ENCODE results near the gene RAB11FIP4. TPM values are rescaled to one million over a fixed set of nuclear protein-coding genes. Genes with fewer than 3 reads are reported as not detected.

Gene RAB11FIP4
- total RNA-seq, 1 donor from 2014 or later, result 0.99 TPM

GRCh38 chr17:31467502-31468256, 76.2 kb downstream of the RAB11FIP4 start:
- H3K4me3 Mint-ChIP-seq (ENCODE audit: unreplicated experiment), result no peak overlapping the region
- H3K27ac Mint-ChIP-seq (ENCODE audit: unreplicated experiment), result no peak overlapping the region
- no peaks in the 10 kb centered on the region for H3K4me1 Mint-ChIP-seq (ENCODE audit: unreplicated experiment)
- no peaks in the 10 kb centered on the region for H3K9me3 Mint-ChIP-seq (ENCODE audit: unreplicated experiment)
- TF ChIP-seq, protein P1, sequence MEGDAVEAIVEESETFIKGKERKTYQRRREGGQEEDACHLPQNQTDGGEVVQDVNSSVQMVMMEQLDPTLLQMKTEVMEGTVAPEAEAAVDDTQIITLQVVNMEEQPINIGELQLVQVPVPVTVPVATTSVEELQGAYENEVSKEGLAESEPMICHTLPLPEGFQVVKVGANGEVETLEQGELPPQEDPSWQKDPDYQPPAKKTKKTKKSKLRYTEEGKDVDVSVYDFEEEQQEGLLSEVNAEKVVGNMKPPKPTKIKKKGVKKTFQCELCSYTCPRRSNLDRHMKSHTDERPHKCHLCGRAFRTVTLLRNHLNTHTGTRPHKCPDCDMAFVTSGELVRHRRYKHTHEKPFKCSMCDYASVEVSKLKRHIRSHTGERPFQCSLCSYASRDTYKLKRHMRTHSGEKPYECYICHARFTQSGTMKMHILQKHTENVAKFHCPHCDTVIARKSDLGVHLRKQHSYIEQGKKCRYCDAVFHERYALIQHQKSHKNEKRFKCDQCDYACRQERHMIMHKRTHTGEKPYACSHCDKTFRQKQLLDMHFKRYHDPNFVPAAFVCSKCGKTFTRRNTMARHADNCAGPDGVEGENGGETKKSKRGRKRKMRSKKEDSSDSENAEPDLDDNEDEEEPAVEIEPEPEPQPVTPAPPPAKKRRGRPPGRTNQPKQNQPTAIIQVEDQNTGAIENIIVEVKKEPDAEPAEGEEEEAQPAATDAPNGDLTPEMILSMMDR (IDR thresholded peaks at IDR 0.05), result no peak
- no peak for DNase-seq (ENCODE audit: extremely low spot score, unreplicated experiment)
- H3K36me3 Mint-ChIP-seq (ENCODE audit: unreplicated experiment), result no peaks in the 10 kb centered on the region
- peaks cover 8% of the 10 kb centered on the region for H3K27me3 Mint-ChIP-seq (ENCODE audit: unreplicated experiment)

- Mint-ChIP-seq H3K9me3 (ENCODE audit: unreplicated experiment) (no peaks in the 10 kb centered on the region), H3K4me1 (ENCODE audit: unreplicated experiment) (no peaks in the 10 kb centered on the region), H3K27me3 (ENCODE audit: unreplicated experiment) (peaks cover 23% of the 10 kb centered on the region), H3K27ac (ENCODE audit: unreplicated experiment) (no peak overlapping the region), H3K36me3 (ENCODE audit: unreplicated experiment) (no peaks in the 10 kb centered on the region), H3K4me3 (ENCODE audit: unreplicated experiment) (no peak overlapping the region)
- TF ChIP-seq, protein P1 (IDR thresholded peaks at IDR 0.05), result no peak
- no peak for DNase-seq (ENCODE audit: extremely low spot score, unreplicated experiment)
Measured at GRCh38 chr17:31469959-31470358, 78.5 kb downstream of the RAB11FIP4 start.

DNA sequence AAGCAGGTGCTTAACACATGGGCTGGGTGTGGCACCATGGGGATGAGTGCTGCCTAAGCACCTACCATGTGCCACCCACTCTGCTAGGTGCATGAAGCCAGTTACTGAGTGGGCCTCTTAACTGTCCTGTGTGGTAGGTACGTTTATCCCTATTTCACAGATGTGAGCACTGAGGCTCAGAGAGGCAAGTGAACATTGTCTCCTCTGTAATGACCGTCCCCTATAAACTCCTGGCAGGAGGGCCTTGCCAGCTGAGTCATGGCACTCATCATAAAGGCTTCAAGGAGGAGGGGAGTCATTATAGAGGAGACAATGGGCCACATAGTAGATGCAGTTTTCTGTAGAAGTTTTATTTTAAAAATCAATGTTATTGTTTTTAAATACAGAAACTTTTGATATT, 79.1 kb downstream of the RAB11FIP4 start:
- H3K4me1 Mint-ChIP-seq (ENCODE audit: unreplicated experiment), result no peaks in the 10 kb centered on the region
- no peaks in the 10 kb centered on the region for H3K36me3 Mint-ChIP-seq (ENCODE audit: unreplicated experiment)
- no peaks in the 10 kb centered on the region for H3K9me3 Mint-ChIP-seq (ENCODE audit: unreplicated experiment)
- no peak for DNase-seq (ENCODE audit: extremely low spot score, unreplicated experiment)
- TF ChIP-seq, protein P1 (IDR thresholded peaks at IDR 0.05), result no peak
- no peak overlapping the region for H3K4me3 Mint-ChIP-seq (ENCODE audit: unreplicated experiment)
- peaks cover 30% of the 10 kb centered on the region for H3K27me3 Mint-ChIP-seq (ENCODE audit: unreplicated experiment)
- H3K27ac Mint-ChIP-seq (ENCODE audit: unreplicated experiment), result no peak overlapping the region

DNA sequence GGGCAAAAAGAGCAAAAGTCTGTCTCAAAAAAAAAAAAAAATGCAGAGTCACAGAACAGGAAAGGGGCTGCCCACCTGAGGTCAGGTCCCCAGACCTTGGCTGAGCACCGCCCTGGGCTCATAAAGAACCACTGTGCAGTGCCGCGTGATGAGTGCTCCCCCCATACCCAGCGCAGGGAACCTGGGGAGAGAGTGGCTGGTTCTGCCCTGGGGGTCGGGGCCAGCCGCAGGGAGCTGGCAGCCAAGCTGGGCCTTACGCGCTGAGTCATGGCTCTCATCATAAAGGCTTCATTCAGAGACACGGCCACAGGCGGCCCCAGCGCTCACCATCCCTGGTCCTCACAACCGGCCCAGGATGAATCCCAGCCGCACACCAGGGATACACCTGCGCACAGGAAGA, 80.7 kb downstream of the RAB11FIP4 start:
- Mint-ChIP-seq H3K27ac (ENCODE audit: unreplicated experiment) (no peak overlapping the region), H3K4me3 (ENCODE audit: unreplicated experiment) (no peak overlapping the region), H3K4me1 (ENCODE audit: unreplicated experiment) (no peaks in the 10 kb centered on the region), H3K27me3 (ENCODE audit: unreplicated experiment) (peaks cover 31% of the 10 kb centered on the region), H3K36me3 (ENCODE audit: unreplicated experiment) (no peaks in the 10 kb centered on the region), H3K9me3 (ENCODE audit: unreplicated experiment) (no peaks in the 10 kb centered on the region)
- no peak for DNase-seq (ENCODE audit: extremely low spot score, unreplicated experiment)
- TF ChIP-seq, protein P1 (IDR thresholded peaks at IDR 0.05), result no peak

- TF ChIP-seq, protein P1 (IDR thresholded peaks at IDR 0.05), result no peak
- Mint-ChIP-seq H3K36me3 (ENCODE audit: unreplicated experiment) (no peaks in the 10 kb centered on the region), H3K9me3 (ENCODE audit: unreplicated experiment) (no peaks in the 10 kb centered on the region), H3K4me3 (ENCODE audit: unreplicated experiment) (no peak overlapping the region), H3K27me3 (ENCODE audit: unreplicated experiment) (peaks cover 42% of the 10 kb centered on the region), H3K27ac (ENCODE audit: unreplicated experiment) (no peak overlapping the region), H3K4me1 (ENCODE audit: unreplicated experiment) (no peaks in the 10 kb centered on the region)
- DNase-seq (ENCODE audit: extremely low spot score, unreplicated experiment), result no peak
Measured at GRCh38 chr17:31475378-31476162, 84.1 kb downstream of the RAB11FIP4 start.

Data from osteocyte (in vitro differentiated cells).